Measurements from ENCODE around the gene DSPP.

DNA sequence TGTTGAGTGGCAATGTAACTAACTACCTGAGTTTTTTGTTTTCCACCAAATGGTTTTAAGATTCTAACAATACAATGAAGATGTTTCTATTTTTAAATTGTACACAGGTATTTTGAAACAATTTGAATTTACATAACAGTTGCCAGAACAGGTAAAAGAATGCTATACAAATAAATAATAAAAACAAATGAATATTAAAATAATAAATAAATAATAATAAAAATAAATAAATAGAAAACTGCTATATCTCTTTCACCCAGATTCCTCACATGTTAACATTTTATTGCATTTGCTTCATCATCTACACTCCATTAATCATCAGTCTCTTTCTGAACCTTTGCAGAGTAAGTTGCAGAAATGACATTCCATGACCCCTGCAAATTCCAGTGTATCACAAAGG, 32.3 kb upstream of the DSPP start:
- TF ChIP-seq, protein P1, sequence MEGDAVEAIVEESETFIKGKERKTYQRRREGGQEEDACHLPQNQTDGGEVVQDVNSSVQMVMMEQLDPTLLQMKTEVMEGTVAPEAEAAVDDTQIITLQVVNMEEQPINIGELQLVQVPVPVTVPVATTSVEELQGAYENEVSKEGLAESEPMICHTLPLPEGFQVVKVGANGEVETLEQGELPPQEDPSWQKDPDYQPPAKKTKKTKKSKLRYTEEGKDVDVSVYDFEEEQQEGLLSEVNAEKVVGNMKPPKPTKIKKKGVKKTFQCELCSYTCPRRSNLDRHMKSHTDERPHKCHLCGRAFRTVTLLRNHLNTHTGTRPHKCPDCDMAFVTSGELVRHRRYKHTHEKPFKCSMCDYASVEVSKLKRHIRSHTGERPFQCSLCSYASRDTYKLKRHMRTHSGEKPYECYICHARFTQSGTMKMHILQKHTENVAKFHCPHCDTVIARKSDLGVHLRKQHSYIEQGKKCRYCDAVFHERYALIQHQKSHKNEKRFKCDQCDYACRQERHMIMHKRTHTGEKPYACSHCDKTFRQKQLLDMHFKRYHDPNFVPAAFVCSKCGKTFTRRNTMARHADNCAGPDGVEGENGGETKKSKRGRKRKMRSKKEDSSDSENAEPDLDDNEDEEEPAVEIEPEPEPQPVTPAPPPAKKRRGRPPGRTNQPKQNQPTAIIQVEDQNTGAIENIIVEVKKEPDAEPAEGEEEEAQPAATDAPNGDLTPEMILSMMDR (IDR thresholded peaks at IDR 0.05), result no peak
- TF ChIP-seq POLR2AphosphoS5 (IDR thresholded peaks at IDR 0.05; ENCODE audit: low read depth, low read length), result no peak
- no peak for TF ChIP-seq TCF7L2 (IDR thresholded peaks at IDR 0.05; ENCODE audit: low read depth, low read length)
